Activated CD8-positive, alpha-beta memory T cell treated with anti-CD3 and anti-CD28 coated beads for 4 hours (primary cell): Measurements from ENCODE around the gene ZBED3.
A peak's percentile ranks its signal among the peaks of the same experiment; 100 is the strongest.

Experiments
- DNase-seq, 2 donors: peaks; one replicate each; pipeline ENCODE4 v3.0.0-alpha.2; 2020; ENCODE audit warnings: low read depth in 2 of 2

Gene ZBED3

DNA sequence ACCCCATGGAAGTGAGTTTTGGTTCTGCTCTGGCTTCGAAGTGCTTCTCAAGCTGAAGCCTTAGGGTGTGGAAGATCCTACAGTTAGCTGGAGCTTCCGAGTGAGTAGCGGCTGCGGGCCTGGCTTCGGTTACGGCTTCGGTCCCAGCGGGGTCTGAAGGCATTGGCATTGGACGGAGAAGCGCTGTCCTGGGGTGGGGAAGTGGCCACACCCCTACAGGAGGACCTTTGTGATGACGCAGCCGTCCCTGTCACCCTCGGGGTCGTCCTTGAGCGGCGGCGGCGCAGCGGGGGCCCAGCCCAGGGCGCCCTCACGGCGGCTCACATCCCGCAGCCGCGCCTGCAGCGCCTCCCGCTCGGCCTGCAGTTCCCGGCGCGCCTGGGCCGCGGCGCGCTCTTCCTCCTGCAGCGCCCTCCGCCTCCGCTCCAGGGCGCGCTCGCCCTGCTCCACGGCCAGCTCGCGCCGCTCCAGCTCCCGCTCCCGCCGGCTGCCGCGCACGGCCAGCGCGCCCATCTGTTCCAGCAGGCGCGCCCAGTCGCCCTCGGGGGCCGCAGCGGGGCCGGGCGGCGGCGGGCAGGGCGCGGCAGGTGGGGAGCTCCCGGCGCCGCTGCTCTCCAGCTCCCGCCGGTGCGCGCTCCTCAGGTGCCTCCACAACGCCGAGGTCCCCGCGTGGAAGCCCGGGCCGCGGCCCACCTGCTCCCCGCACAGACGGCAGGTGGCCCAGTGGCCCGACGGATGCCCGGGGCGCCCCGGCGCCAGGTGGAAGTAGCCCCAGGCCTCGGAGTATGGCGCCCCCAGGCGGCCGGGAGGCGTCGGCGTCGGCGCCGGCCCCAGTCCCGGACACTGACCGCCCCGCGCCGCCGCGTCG is 9.9 kb downstream of the ZBED3 start:
- no peak for DNase-seq

DNA sequence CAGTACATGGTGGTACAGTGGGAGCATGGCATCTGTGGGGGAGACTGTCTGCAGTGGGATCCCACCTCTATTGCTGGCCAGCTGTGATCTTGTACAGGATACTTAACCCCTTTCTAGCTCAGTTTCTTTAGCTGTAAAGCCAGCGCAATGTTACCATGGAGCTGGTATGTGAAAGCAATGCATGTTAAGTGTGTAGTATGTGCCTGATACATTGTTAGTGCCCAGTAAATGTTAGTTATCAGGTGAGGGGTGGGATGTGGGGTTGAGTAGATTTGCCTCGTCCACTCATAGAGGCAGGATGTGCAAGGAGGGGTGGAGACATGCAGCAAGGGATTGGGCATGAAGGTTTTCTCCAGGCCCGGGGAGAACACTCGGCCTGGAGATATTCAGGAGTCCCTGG is 12.3 kb downstream of the ZBED3 start:
- DNase-seq = no peak

DNA sequence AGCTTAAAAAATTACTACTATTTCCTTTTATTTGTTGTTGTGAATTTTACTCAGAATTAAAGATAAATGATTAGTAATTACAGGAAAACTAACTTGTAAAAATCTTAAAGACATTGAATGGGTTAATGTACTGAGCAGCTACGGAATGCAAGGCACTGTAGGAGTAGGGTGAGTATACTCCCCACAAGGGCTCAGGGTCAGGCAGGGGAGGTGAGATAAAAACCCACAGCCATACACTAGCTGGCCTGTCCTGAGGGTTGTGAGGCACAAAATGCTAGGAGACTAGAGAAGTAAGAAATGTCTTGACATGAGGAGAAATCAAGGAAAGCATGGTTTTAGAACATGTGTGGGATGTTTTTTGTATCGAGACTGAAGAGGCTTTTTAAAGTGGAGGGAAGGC is 13.4 kb downstream of the ZBED3 start:
- DNase-seq = no peak

DNA sequence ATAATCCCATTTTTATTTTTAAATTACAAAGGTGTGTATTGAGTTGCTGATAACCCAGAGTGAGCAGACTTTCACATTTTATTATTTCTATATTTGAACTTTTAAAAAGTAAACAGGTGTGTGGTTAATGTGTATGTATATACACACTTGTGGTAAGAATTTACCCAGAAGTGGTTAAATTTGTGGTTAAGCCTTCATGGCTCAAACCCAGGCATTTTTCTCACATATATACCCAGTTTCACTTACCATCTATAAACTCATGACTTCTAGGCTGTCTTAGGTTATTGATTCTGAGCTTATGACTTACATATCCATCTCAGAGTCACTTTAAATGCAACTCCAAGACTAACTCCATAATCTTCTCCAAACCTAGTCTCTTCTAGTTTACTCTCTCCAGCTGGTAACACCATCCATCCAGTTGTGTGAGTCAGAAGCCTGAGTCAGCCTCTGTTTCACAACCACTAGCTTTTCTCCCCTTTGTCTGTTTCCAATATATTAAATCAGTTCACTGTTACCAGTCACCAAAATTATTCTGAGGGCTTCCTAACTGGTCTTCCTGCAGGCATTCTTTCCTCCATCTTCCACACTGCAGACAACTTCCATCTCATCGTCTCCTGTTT is 20.2 kb downstream of the ZBED3 start:
- DNase-seq = no peak

DNA sequence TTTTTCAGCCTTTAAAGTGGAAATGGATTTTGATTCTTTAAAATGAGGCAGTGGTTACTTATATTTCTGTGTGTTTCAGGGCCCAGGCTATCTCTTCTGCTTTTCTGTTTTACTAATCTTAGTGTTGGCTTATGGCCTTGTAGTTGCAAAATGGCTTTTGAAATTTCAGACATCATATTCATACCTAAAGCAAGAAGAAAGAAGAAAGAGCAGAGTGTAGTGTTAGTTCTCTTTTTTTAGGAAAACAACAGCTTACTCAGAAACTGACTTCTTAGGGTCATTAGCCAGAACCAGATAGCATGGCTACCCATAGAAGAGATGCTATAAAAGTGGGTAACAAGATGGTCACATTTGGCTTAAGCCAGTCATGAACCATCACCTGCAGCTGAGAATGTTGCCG is 20.9 kb downstream of the ZBED3 start:
- DNase-seq = no peak

DNA sequence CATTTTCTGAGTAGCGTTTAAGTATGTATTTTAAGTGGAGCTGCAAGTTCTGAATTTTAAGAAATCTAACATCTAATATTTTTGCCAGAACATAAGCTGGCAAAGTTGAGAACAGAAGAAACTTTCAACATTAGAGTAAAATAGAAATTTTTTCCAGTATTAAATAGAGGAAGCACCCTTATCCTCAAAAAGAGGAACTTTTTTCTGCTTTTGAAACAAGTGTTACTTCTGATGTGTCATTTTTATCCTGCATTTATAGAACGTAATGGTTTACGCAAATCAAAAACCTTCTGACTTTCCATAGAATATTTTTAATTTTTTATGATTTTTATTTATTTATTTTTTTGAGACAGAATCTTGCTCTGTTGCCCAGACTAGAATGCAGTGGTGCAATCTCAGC is 21.8 kb downstream of the ZBED3 start:
- DNase-seq = no peak

DNA sequence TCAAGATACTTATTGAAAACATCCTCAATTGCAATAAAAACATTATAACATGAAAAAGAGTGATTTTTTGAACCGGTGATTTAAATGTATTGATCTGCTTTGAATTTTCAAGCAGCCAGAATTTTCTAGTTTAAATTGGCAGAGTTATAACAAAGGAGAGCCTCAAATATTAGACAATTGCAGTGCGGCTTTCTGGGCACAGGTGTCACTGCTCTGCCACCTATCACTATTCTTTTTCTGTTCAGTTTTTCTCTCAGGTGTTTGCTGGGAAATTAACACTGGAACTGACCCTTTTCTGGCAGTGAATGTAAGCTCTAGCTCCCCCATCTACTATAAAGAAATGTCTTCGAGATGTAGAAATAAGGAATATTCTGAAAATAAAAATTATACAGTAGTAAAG is 23.0 kb downstream of the ZBED3 start:
- no peak for DNase-seq

DNA sequence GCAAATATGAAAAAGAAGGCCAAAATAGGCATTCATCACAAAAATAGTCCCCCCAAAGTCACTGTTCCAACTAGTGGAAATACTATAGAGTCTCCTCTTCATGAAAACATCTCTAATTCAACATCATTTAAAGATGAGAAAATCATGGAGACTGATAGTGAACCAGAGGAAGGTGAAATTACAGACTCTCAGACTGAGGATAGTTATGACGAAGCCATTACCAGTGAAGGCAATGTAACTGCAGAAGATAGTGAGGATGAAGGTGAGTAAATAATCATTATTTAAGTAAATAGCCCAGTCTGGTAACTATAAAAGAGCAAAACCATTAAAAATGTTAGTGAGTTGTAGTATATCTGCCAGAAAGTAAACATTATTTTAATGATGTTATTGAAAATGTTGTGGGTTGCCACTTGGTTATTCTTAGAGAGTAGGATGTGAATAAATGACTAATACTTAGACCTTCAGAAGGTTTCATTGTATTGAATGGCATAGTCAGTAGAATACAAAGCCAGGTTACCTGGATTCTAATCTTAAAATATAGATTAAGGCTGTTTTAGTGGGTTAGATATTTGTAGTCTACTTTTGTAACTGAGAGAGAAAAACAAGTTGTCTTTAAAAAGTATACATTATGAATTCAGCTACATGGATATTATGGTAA is 40.5 kb downstream of the ZBED3 start:
- DNase-seq = no peak

DNA sequence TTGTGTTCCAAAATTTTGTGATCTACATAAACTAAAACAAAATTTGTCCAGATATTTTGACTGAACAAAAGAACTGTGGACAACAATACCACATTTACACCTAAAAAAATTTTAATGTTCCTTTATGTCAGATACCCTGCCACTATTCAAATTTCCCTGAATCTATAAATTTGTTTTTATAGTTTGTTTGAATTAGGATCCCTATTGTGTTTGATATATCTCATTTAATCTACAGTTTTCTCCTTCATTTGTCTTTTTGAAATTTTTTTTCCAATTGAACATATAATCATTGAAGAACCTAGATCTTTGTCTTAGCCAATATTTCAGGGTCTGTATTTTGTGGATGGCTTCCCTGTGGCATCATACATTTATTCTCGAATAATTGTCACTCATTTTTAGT is 51.1 kb downstream of the ZBED3 start:
- DNase-seq = no peak

DNA sequence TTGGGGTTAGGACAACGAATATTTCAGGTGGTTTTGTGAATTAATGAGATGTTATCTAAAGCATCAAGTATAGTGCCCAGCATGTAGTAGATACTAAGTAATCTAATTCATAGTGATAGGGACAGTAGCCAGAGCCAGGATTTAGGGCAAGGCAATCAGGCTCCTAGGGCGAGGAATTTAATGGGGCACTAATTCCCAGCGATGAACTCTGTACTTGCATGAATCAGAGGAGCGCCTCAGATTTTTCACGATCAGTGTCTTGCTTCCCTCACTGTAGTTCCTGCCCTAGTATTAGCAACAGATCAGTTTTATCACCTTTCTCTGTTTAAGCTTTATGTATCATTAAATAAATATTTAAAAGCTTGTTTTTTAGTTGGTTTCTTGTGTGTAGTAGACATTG is 53.7 kb downstream of the ZBED3 start:
- DNase-seq = no peak

DNA sequence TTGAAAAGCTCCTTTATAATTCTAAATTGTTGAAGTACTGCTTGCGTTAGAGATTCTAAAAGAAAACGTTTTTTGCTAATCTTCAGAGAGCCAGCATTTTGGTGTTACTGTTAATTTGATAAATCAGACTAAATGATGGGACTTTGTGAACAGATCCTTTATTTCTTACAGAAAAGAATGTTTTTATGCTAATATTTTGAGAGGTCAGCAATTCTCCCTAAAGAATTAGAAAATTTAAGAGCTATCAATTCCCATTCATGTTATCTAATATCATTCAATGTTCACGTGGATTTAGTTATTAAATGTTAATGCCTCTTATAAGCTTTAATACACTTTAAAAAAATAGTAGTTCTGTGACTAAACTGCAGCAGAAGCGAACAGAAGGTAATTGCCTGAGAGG is 54.5 kb downstream of the ZBED3 start:
- DNase-seq = no peak

DNA sequence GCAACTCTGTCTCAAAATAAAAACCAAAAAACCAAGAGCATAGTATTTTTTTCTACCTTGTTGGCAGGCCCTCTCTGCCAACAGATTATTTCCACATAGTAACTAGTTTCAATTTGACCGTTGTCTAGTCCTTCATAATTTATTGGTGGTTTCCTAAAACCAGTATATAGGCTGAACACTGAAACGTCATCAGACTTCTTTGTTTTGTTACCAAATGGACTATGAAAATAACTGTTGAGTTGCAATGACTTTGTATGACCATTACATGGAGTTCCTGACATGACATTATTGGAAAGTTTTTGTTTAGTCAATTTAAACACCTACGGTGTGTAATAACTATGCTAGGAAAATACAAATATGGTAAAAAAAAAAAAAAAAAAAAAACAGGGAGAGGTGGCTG is 55.2 kb downstream of the ZBED3 start:
- DNase-seq = no peak

DNA sequence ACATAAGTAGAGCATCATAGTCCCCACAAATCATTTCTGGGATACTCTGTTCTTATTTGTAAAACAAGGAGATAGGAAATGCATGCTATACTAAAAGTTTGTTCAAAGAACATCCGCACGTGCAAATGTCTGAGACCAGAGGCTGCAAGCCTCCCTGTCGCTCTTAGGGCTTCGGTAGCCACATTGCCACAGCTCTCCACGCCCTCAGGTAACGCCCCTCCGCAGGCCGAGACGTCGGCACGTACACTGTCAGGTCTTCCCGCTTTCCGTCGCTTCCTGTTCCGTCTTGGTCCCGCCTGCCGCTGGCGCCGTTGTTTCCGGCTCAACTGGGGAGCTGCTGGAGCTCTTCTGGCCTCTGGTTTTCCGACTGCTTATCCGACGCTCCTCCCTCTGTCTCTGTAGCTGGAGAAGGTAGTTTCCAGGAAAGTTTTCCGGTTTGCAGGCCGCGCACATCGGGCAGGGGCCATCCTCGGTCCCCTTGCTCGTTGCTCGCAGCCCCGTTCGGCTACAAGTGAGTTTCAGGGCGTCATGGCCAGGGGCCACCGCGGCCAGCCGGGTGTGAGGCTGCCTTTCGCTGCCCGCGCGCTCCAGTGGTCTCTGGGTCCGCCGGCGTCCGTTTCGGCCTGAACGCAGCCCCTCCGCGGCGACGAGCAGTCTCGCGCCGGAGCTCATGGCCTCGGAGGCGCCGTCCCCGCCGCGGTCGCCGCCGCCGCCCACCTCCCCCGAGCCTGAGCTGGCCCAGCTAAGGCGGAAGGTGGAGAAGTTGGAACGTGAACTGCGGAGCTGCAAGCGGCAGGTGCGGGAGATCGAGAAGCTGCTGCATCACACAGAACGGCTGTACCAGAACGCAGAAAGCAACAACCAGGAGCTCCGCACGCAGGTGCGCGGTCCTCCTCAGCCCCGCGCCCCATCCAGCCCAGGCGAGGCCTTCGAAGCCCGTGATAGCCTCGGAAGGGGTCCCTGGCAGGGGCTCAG is 56.7 kb downstream of the ZBED3 start, which contains the start of gene AGGF1:
Gene AGGF1, plus strand, starts transcription at position 308 of the 975 bp plus-strand sequence. Its CDS starts 363 bp downstream, at position 671.
- DNase-seq = peak; percentile 74 to 81

DNA sequence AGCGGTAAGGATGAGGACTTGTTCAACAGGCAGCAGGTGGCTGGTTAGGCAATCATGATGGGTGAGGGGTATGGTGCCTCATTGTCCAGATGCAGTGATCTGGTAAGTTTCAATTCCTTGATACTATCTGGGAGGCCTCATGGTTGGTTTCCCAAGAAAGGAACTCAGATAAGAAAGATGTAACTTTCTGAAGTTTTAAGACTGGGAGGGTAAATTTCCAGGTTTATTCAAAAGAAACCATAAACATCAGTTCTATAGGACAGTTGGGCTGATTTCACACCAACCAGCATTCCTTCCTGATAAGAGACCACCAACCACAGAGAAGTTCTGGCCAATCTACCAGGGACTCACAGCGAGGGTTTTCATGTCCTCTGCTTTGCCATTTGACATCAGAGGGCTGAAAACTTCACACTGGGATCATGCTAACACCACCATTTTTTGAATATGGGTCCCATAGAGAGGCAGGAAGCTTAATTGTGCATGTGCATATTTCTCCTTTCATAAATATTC is 57.7 kb downstream of the ZBED3 start:
- DNase-seq = no peak

DNA sequence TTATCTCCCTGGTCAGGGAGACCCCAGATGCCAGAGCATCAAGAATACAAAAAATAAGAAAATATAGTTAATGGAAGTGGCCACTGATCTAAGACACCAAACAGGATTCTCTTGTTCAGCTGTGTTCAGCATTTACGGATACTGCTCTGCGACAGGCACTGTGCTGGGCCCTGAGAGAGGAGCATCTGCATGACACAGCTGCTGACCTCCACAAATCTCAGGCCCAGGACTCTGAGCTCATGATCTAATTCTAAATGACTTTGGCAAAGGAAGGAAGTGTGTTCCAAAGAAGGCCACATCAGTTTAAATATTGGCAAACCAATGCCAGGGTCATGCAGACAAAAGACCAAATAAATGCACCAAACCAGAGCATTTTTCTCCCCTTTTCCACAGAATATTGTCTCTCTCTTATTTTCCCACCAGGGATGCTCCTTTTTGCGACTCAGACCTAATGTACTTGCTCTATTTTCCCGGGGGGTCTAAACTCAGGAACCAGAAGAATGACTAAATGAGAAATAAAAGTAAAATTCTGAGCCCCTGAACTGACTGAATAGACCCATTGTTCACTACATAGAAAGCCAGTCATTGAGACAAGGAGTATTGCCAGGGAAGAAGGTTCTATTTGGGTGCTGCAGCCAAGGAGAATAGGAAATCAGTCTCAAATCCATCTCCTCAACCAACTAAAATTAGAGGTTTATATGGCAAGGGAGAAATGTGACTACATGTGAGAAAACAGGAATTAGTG is 58.3 kb downstream of the ZBED3 start:
- no peak for DNase-seq

DNA sequence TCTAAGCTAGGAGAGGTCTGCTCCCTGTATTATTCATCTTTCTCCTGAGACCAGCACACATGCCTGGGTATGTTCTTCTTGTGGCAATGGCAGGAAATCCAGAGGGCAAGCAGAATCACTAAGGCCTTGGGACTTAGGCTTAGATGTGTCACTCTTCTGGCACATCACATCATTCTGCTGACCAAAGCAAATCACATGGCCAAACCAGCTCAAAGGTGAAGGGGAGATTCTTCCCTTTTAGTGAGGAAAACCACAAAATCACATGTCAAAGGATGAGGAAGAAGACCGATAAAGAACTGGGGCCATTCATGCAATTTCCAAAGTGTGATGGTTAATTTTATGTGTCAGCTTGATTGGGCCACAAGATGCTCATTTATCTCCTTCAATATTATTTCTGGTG is 62.6 kb downstream of the ZBED3 start:
- DNase-seq = no peak

DNA sequence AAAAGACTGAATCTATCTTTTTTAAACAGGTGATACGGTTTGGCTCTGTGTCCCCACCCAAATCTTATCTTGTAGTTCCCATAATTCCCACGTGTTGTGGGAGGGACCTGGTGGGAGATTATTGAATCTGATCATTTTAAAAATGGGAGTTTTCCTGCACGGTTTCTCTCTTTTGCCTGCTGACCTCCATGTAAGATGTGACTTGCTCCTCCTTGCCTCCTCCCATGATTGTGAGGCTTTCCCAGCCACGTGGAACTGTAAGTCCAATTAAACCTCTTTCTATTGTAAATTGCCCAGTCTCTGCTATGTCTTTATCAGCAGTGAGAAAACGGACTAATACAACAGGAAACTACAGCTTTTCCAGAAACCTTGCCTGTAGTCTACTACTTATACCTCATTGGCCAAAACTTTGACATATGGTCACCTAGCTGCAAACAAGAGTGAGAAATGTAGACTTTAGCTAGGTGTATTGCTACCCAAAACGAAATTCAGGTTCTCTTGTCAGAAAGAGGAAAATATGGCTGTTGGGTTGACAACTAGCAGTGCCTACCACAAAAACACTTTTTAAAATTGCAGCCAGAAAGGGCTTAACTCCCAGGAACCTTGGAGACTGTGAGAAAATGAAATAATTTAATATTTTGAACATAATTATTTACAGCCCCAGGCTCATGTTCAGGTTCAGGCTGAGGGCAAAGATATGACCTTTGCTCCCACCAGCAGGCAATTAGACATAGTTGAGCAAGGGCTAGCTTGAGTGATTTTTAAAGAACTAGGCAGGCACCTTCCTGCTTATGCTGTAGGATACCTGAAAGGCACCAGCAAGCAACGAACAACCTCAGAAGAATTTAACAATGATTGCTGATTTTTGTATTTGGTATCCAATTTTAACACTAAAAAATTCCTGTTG is 64.3 kb downstream of the ZBED3 start:
- no peak for DNase-seq
